ENCODE measurements around the gene OR2L8. TPM values are rescaled to one million over a fixed set of nuclear protein-coding genes. Genes with fewer than 3 reads are reported as not detected.

The OR2L8 gene
- total RNA-seq, 4 donors from 2014 or later, result not detected

GRCh38 chr1:247961791-247962190 is 13.1 kb downstream of the OR2L8 start:
- DNase-seq (ENCODE audit: low spot score in 2 of 2), result no peak
- WGBS, 2 donors, result 24 to 35% methylated on average over 3 of the region's 3 CpGs
- no peak overlapping the region for H3K4me3 ChIP-seq (ENCODE audit: low read depth, poor library complexity, severe bottlenecking)
- intact Hi-C loops (cut with DNase I; ENCODE audit: low total_unique reads), result no loop called here
- TF ChIP-seq CTCF (IDR thresholded peaks at IDR 0.05) (no peak), POLR2A (IDR thresholded peaks at IDR 0.05) (no peak)

- intact Hi-C loops (cut with DNase I; ENCODE audit: low total_unique reads), result no loop called here
- no peak for DNase-seq (ENCODE audit: low spot score in 2 of 2)
- WGBS, 2 donors, result 66 to 67% methylated on average over 4 of the region's 4 CpGs
- no peak overlapping the region for H3K4me3 ChIP-seq (ENCODE audit: low read depth, poor library complexity, severe bottlenecking)
- TF ChIP-seq CTCF (IDR thresholded peaks at IDR 0.05) (no peak), POLR2A (IDR thresholded peaks at IDR 0.05) (no peak)
These were observed 14.4 kb downstream of the OR2L8 start for GRCh38 chr1:247962911-247963588.

- intact Hi-C loops (cut with DNase I; ENCODE audit: low total_unique reads), result no loop called here
- no peak within 1 kb of the TSS for H3K4me3 ChIP-seq (ENCODE audit: low read depth, poor library complexity, severe bottlenecking)
- TF ChIP-seq POLR2A (IDR thresholded peaks at IDR 0.05) (no peak), CTCF (IDR thresholded peaks at IDR 0.05) (no peak)
- DNase-seq (ENCODE audit: low spot score in 2 of 2), result no peak
- WGBS, 2 donors, result 86 to 89% methylated on average over 2 of the region's 2 CpGs
These were observed 16.3 kb downstream of the OR2L8 start, which contains the start of gene OR2AK2 for GRCh38 chr1:247964933-247965332. OR2AK2 (plus strand) TSS chr1:247965233; CDS start chr1:247965377, 144 bp downstream.

GRCh38 chr1:247966532-247967204 is 18.0 kb downstream of the OR2L8 start:
- TF ChIP-seq POLR2A (IDR thresholded peaks at IDR 0.05) (no peak), CTCF (IDR thresholded peaks at IDR 0.05) (no peak)
- no peak overlapping the region for H3K4me3 ChIP-seq (ENCODE audit: low read depth, poor library complexity, severe bottlenecking)
- DNase-seq (ENCODE audit: low spot score in 2 of 2), result no peak
- intact Hi-C loops (cut with DNase I; ENCODE audit: low total_unique reads), result no loop called here
- WGBS, 2 donors, result 67 to 69% methylated on average over 5 of the region's 5 CpGs

GRCh38 chr1:247992986-247993385 is 44.3 kb downstream of the OR2L8 start:
- intact Hi-C loops (cut with DNase I; ENCODE audit: low total_unique reads), result no loop called here
- TF ChIP-seq CTCF (IDR thresholded peaks at IDR 0.05) (no peak), POLR2A (IDR thresholded peaks at IDR 0.05) (no peak)

More at GRCh38 chr1:247992986-247993385, 44.3 kb downstream of the OR2L8 start:
- DNase-seq (ENCODE audit: low spot score in 2 of 2), result no peak
- WGBS, 2 donors, result 49 to 65% methylated on average over 2 of the region's 2 CpGs
- no peak overlapping the region for H3K4me3 ChIP-seq (ENCODE audit: low read depth, poor library complexity, severe bottlenecking)

Data from lower leg skin (tissue), 4 donors.